GM18867 (cell line): ENCODE results near the gene VKORC1L1.
A peak's percentile ranks its signal among the peaks of the same experiment; 100 is the strongest.
"Not testable (repeated sequence)": the region's sequence is repeated elsewhere in the genome, so short reads cannot be mapped to it uniquely, and the experiment has no call there.

Experiments
- ATAC-seq: cut with Tn5 transposase; IDR thresholded peaks from one replicate; pipeline ENCODE4 v1.9.1; 2021; ENCODE audit warnings: mild to moderate bottlenecking, moderate library complexity; ENCODE audit not compliant: unreplicated experiment

The VKORC1L1 gene

DNA sequence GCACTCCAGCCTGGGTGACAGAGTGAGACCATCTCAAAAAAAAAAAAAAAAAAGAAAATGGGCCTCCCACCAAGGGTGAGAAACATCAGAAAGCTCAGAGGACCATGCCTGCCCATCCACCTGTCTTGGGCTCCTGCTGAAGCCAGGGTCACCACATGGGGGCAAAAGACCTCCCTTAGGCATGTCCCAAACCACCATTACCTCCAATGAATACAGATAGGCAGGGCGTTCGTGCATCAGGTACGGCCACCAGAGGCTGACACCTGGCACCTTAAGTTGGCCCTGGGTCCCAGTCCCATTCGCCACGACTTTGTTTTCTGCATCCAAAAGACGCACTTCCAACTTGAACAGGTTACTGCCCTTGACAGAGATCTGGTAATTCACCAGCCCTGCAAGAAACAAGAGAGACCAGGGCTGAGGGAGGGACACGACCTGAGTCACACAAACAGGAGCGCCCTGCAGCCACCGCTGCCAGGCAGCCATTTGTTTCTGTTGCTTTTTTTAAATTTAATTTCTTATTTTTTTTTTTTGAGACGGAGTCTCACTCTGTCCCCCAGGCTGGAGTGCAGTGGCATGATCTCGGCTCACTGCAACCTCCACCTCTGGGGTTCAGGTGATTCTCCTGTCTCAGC lies 103.1 kb downstream of the VKORC1L1 start:
- ATAC-seq, result no peak

DNA sequence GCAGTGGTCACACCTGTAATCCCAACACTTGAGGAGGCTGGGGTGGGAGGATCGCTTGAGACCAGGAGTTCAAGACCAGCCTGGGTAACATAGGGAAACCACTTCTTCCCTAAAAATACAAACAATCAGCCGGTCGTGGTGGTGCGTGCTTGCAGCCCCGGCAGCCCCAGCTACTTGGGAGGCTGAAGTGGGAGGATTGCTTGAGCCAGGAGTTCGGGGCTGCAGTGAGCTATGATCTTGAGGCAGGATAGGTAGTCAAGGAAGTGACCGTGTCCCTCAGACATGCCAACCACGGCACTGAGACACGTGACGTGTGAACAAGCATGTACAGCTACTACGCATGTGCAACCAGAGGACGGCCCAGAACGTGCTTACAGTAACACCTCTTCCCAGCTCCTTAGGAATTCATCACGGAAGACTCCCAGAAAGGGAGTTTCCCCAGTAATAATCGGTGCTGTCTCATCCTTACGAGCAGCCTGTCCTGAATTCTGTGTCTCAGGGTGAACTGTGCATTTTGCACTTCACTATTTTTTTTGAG lies 103.9 kb downstream of the VKORC1L1 start:
- no peak for ATAC-seq

DNA sequence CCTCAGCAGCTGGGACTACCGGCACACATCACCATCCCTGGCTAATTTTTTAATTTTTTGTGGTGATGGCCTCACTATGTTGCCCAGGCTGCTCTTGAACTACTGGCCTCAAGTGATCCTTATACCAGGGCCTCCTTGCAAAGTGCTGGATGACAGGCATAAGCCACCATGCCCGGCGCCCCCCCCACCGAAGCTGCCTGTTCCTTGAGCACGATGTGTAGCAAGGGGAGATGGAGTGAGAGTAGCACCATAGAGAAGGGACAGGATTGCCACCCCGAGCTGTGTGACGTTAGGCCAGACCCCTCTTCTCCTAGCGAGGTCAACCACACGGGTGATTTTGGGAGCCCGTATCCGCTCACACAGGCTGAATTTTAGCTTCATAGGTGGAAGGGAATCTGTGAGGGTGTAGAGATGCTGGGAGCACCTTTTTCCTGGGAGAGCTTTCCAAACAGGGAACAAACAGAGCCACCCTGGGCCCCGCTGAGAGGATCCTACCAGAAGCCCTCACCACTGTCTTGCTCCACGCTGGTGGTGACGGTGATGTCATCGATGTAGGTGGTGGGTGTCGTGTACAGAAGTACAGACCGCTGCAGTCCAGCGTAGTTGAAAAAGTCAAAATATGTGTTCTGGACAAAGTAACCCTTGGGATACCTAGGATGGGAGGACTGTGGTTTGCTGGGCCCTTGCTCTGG lies 106.2 kb downstream of the VKORC1L1 start:
- ATAC-seq, result no peak

GRCh38 chr7:65979583-65980477 lies 107.0 kb downstream of the VKORC1L1 start:
- no peak for ATAC-seq

- peak; percentile 60 for ATAC-seq
These were observed 107.8 kb downstream of the VKORC1L1 start for GRCh38 chr7:65980478-65981250.

DNA sequence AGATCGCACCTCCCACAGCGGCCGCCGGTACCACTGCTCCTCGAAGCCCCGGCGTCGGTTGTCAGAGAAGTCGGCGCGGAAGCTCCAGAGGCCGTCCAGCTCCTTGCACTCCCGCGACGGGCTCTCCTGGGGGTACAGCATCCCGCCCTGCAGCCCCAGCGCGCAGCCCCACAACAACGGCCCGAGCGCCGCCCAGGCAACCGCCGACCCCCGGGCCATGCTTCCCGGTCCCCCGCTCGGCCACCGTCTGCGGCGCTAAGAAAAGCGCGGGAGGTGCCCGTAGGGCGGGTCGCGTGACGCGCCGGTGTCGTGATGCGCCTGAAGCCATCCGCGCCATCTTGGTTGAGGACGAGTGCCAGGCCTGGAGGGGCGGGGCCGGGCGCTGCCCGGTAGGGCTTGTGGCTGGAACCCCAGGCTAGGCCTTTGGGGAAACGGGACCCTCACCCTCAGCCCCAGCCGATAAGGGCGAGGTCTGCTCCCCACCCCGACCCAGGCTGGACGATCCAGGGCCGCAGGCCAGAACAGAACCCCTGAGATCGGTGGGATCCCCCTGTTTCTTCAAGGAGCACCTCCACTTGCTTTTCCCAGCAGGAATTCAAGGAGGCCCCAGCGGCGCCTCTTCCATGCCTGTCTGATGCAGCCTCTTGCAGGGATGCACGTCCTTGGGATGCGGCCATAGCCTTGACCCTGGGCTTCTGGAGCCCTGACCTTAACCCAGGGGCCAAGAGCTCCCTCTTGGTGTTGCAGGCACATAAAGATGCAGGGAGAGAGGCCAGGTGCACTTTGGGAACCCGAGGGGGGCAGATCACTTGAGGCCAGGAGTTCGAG lies 109.3 kb downstream of the VKORC1L1 start, which contains the start of gene GUSB:
TSS of gene GUSB (minus strand) at position 249 of the 828 bp plus-strand sequence. CDS start at position 219, 30 bp downstream.
- ATAC-seq, result peak; percentile 87

- no peak for ATAC-seq
These were observed 111.2 kb downstream of the VKORC1L1 start for GRCh38 chr7:65983965-65984658.

GRCh38 chr7:65988084-65988483 lies 115.2 kb downstream of the VKORC1L1 start:
- no peak for ATAC-seq

DNA sequence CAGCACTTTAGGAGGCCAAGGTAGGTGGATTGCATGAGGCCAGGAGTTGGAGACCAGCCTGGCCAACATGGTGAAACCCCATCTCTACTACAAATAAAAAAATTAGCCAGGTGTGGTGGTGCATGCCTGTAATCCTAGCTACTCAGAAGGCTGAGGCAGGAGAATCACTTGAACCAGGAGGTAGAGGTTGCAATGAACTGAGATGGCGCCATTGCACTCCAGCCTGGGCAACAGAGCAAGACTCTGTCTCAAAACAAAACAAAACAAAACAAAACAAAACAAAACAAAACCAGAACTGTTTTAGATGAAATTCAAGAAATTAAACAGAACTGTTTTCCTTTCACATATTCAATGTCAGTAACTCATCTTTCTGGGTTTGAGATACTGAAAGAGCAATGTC lies 115.6 kb downstream of the VKORC1L1 start:
- not testable (repeated sequence) for ATAC-seq

DNA sequence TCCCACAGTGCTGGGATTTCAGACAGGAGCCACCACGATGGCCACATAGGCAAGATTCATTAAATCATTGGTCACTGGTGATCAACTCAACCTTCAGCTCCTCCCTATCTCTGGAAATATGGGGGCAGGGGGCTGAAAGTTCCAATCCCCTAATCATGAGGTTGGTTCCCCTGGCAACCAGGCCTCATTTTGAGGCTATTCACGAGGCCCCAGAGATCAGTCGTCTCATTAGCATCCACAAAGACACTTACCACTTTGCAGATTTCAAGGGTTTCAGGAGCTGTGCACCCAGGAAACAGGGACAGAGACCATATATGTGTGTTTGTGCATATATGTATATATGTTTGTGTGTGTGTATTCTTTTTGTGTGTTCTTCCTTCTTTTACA lies 116.8 kb downstream of the VKORC1L1 start:
- ATAC-seq, result no peak

DNA sequence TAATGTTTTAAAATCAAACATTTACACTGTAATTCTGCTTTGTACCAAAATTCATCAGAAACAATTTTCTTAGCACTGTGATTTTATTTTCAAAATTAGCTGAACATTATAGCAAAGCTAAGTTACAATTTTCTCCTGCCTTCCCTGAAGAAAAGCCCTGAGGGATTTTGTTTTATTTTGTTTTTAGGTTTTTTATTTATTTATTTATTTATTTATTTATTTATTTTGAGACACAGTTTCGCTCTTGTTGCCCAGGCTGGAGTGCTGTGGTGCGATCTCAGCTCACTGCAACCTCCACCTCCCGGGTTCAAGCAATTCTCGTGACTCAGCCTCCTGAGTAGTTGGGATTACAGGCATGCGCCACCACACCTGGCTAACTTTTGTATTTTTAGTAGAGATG lies 119.0 kb downstream of the VKORC1L1 start:
- ATAC-seq, result not testable (repeated sequence)

DNA sequence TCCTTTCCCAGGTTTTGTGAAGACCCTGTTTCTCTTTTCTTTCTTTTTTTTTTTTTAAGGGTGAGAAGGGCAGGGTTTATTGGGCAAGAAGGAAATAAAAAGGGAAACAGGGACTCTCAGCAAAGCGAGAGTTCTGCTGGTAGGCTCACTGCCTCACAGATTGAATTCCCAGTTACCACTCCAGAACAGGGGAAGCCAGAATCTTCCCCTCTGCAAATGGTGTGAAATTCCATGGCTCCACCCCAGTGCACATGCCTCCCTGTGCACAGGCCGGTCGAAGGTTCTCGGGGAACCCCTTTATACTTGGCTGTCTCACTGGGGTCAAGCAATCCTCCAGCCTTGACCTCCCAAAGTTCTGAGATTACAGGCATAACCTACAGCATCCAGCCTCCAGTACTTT lies 119.7 kb downstream of the VKORC1L1 start:
- no peak for ATAC-seq

DNA sequence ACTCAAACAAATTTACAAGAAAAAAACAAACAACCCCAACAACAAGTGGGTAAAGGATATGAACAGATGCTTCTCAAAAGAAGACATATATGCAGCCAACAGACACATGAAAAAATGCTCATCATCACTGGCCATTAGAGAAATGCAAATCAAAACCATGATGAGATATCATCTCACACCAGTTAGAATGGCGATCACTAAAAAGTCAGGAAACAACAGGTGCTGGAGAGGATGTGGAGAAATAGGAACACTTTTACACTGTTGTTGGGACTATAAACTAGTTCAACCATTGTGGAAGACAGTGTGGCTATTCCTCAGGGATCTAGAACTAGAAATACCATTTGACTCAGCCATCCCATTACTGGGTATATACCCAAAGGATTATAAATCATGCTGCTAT lies 122.1 kb downstream of the VKORC1L1 start:
- ATAC-seq, result not testable (repeated sequence)

- ATAC-seq, result not testable (repeated sequence)
These were observed 128.0 kb downstream of the VKORC1L1 start for GRCh38 chr7:66000823-66001417.

DNA sequence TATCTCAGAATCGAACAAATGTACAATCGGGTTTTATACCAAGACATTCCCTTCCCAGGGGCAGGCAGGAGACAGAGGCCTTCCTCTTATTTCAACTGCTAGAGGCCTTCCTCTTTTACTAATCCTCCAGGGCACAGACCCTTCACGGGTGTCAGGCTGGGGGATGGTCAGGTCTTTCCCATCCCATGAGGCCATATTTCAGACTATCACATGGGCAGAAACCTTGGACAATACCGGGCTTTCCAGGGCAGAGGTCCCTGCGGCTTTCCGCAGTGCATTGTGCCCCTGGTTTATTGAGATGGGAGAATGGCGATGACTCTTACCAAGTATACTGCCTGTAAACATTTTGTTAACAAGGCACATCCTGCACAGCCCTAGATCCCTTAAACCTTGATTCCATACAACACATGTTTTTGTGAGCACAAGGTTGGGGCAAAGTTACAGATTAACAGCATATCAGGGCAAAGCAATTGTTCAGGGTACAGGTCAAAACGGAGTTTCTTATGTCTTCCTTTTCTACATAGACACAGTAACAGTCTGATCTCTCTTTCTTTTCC lies 132.3 kb downstream of the VKORC1L1 start:
- not testable (repeated sequence) for ATAC-seq

DNA sequence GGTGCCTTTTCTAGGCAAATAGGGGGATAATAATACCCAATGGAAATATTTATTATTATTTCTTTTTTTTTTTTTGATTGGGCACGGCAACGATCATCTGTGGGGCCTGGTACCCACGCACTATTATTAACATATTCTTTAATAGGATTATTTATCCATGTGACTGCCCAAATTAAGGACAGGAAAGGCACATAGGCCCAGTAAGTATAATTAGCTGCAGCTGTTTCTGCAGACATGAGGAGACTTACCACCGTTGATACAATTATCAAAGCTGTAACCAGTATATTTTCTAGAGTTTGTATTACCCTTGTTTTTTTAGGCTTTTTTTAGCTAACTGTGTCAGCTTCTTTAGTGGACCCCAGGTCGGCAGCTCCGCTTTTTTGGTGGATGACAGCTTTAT lies 134.4 kb downstream of the VKORC1L1 start:
- ATAC-seq, result no peak
